ENCODE results near the gene HRK. TPM values are rescaled to one million over a fixed set of nuclear protein-coding genes. Genes with fewer than 3 reads are reported as not detected.

HRK gene
- total RNA-seq = 1 to 10 TPM in 1 of 2 donors, under 1 TPM in 1; 0.73 to 1.1 TPM
- long read RNA-seq, full-length matches to known transcripts = 1 of 1 reads
- long read RNA-seq, partial matches to known transcripts = 0 of 1 reads
- long read RNA-seq, other reads (novel, unspliced or antisense) = 0 of 1 reads

DNA sequence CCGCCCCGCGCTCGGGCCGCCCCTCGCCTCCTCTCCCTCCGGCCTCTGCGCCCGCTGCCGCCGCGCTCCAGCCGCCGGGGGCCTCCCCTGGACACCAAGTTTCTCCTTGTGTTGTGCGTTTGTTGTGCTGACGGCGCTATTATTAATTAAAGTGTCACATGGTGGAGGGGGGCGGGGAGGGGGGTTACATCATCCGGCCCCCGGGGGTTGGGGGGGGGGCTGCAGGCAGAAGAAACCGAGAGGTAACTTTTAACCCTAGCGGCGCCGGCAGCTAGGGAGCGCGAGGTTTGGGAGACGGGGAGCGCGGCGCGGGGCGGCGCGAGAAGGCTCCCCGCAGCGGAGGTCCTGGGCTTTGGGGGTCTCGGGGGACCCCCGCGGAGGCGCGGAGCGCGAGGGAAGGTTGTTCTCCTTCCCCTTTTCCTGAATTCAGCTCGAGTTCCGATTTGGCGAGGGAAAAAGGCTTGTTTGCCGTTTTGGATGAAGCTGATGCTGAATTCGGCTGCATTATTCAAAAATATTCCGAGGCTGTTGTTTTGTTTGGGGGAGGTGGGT lies at the start of gene HRK:
Gene HRK (minus strand): TSS at position 117 of the 552 bp plus-strand sequence. CDS start 134 bp downstream, outside the sequence.
- ATAC-seq = no peak
- intact Hi-C loops (cut with DNase I, micrococcal nuclease) = no loop called here

DNA sequence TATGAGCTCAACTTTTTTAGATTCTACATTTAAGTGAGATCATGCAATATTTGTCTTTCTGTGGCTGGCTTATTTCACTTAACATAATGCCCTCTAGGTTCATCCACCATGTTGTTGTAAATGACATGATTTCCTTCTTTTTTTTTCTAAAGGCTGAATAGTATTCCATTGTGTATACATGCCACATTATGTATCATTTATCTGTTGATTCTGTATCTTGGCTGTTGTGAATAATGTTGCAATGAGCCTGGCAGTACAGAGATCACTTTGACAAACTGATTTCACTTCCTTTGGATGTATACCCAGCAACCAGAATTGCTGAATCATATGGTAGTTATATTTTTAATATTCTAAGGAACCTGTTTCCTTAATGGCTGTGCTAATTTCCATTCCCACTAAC lies 48.6 kb upstream of the HRK start:
- intact Hi-C loops (cut with DNase I, micrococcal nuclease) = no loop called here
- DNase-seq (no peak), ATAC-seq (no peak)

More for the DNA sequence above, at the start of gene HRK:
- peak in 1 of 2 donors; percentile 22 for DNase-seq

DNA sequence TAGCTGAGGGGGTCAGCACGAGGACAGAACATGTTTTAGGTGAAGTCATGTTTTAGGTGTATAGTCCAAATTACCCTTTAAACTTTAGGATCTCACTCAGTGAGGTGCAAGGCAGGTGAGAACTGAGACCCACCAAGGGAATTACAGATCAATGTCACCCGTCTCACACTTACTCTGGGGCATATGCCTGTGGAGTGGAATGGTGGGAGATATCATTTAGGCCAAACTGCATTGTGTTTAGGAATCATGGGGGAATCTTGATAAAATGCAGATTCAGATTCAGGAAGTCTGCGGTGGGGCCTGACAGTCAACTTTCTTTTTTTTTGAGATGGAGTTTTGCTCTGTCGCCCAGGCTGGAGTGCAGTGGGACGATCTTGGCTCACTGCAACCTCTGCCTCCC lies 47.3 kb upstream of the HRK start:
- ATAC-seq = no peak

DNA sequence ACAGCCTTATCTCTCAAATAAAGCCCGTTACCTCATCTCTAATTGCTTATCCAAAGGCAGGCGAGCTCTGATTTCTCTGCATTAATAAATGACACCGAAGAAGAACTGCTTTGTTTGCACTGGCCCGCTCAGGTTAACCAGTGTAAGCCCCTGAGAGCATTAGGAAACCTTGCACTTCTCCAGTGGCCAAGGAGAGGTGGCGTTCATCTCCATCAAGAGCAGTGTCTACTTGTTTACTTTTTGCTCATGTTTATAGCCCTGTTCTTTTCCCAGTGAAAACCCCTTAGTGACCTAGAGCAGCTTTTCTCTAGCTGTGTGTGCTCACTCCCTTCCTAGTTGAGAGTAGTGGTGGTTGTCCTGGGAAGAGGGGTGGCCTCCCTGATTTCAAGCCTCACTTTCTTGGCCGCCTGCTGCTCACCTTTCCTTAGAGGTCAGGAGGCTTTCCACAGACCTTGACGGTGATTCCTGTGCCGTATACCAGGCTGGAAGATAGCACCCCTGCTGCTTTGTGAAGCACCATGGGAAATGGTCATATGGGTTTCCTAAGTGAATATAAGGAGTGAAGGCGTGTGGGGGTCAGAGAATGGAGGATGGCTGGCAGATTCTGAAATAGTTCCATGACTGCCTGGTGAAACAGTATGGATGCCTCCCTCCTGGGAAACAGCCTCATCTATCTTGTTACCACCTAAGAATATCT lies 46.2 kb upstream of the HRK start:
- ATAC-seq (no peak), DNase-seq (no peak)
- intact Hi-C loops (cut with DNase I, micrococcal nuclease) = no loop called here

More for the DNA sequence above, 47.3 kb upstream of the HRK start:
- intact Hi-C loops (cut with DNase I, micrococcal nuclease) = no loop called here
- DNase-seq = no peak

DNA sequence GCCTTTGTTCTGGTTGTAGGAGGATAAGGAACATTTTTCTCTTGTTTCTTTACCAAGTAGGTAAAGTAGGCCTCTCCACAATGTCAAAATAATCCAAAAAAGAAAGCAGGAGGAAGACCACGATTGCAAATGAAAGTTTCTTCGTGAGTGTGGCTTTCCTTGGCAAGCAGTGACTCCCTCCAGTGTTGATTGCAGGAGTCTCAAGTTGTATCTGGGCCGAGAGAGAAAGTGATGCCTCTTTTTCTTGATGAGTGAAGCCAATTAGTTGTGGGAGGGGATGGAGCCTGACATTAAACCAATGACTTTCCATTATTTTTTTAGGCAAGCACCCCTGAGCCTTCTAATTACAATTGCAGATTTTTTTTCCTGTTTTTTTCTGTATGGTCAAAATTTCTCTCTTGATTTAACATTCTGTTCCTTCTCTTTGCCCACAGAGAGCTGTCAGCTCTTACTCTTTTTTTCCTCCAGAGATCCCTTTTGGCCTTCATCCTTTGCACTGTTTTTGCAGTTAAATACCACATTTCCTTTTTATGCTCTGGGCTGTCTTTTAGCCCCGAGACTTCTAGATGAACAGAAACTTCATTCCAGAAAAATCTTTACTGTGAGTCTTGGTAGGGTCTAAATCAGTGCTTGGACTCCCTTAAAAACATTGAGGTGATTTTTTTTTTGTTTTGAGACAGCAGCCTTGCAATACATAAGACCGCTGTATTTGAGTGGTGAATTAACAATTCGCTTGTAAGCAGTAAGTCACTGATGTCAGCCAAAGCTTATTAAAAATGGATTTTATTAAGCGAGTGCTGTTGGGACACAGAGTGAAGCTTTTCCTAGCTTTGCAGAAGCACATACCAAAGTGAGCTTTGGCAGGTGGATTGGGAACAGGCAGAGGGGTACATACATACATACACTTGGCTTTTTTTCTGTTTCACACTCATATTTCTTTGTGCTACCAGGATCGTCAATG lies 45.3 kb upstream of the HRK start:
- intact Hi-C loops (cut with DNase I, micrococcal nuclease) = no loop called here
- ATAC-seq (no peak), DNase-seq (no peak)

DNA sequence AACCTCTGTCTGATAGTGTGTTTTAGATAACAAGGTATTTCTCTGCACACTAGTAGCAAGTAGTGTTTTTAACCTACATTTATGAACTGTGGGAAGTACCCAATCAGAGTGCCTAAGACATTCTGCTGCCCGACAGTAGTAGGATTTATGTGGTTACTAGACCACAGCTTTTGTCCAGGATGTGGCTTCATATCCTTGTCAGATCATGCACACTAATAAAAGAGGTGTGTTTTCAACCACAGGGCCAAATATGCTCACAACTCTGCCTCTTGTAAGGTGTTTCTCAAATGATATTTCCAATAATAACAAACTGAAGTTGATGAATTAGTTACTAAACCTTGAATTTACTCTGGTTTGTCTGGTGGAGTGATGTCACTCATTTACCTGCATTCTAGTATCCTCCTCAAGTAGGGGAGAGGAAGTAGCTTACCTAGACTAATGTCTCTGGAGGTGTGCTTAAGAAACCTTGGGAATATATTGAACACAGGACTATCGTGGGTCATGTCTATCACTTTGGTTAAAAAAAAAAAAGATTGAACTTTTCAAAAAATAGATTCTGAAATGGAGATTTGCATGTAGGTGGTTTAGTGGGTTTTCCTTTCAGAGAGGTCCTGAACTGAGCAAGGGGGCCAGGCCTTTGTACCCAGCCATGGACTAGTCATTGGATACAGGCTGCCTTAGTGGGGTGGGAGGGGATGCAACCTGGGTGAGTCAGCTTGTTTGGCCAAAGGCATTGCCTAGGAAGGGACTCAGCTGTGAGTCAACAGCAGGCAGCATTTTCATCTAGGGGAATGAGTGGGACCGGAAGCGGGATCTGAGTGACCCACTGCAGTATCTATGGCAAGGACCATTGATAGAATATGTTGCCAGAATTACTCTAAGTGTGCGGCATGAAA lies 43.6 kb upstream of the HRK start:
- DNase-seq (no peak), ATAC-seq (no peak)
- intact Hi-C loops (cut with DNase I, micrococcal nuclease) = no loop called here

DNA sequence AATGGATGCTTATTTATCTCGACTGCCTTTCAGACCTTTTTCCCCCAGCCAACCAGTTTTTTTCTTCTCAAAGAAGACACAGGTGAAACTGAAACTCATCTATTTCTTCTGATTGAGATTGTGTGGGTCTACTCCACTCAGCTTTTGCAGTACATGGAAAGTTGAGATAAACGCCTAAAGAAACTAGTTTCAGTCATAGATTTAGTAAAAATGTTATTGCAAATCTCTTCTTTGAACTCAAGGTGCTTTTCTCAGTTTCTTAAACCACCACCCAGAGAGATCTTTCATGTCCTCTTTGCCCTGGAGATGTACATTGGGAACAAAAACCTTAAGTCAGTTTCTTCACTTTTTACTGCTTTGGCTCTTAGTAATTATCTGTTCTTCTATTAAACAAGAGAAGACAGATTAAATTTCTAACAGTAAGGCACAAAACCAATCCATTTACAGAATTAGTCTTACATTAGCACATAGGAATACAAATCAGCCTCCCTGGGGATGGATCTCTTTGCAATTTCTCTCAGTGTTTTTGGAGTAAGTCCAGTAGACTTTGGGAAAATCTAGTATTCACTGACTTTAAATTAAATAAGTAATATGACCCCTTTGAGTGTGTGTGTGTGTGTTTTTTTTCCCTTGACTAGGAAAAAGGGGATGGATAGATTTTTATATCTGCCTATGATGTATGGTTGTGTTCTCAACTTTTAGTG lies 41.1 kb upstream of the HRK start:
- intact Hi-C loops (cut with DNase I, micrococcal nuclease) = no loop called here
- no peak for DNase-seq
- ATAC-seq = no peak

DNA sequence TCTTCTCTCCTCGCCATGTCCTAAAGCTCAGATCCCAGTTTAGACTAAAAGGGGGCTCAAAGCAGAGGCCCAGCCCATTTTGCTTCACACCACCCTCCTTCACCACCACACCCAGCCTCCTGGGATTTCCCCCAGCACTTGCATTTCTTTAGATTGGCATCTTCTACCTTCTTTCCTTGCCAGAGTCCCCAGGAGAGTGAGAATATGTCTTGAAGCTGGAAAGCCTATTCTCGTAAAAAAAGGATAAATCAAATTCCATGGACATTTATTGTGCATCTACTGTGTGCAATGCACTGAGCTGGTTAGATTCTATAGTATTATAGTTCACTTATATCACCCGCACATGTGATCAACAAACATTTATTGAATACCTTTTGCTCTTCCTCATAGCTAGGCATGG lies 39.7 kb upstream of the HRK start:
- intact Hi-C loops (cut with DNase I, micrococcal nuclease) = no loop called here
- peak; percentile 24 for ATAC-seq

DNA sequence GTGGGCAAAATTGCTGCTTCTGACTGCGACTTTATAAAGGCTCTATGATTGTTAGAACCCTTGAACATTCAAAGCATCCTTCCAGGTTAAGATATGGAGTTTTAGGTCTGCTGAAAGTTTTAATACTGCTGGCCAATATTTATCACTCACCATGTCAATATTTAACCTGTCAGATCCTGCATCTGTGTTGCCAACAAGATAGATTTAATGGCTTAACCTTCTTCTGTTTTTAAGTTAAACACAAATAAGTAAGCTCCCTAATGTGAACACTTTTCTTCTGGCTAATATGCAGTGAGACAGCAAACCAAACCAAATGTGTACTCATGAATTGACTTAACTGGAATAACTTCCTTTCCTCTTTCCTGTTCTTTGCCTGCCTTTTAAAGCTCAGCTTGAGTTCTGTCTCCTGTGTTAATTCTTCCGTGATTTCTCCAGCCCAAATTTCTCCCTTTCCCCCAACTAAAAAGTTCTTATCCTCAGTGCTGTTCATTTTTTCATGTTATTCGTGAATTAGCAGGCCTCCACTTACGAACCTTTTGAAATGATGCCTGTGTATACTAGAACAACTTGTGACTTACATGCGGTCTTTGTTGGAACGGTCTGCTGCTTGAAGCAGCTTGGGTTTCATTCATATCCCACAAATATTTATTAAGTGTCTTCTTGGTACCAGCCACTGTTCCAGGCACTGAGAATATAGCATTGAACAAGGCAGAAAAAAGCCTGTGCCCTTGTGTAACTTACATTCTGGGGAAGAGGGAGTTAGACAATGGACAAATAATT lies 38.7 kb upstream of the HRK start:
- ATAC-seq = peak; percentile 16

More for the DNA sequence above, 39.7 kb upstream of the HRK start:
- DNase-seq = no peak

DNA sequence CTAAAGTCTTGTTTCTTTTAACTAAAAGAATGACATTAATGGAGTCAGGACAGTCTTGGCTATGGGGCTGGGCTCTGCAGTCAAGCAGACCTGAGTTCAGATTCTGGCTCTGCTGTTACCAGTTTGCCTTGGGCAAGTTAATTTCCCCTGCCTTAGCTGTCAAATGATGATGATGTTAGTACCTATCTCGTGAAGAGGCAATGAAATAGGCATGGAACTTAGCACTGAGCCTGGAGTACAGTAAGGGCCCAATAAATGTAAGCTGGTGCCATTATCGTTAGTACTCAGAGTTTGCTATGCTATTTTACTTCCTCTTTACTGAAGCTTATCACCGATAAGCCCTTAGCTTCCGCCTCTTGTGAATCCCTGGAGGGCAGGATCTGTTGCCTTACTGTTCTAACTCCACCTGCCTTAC lies 38.0 kb upstream of the HRK start:
- DNase-seq (peak in 1 of 2 donors; percentile 47), ATAC-seq (peak; percentile 92)

More for the DNA sequence above, 38.7 kb upstream of the HRK start:
- no peak for DNase-seq
- intact Hi-C loops (cut with DNase I, micrococcal nuclease) = no loop called here

DNA sequence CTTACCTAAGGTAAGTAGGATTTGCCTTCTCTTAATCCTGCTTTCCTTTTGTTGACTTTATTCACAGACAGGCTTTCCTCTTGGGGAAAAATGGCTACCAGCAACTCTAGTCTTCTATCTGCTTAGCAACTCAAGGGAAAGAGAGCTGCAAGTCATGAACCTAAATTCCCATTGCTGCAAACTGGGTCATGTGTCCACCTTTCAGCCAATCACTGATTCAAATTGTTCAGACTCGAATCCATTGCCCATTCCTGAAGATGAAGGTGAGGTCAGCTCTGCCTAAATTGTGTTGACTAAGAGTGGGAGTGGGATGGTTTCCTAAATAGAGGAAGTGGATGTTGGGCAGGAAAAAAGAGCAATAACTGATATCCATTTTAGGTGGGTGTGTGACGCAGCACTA lies 37.2 kb upstream of the HRK start:
- DNase-seq = no peak
- no peak for ATAC-seq
- intact Hi-C loops (cut with DNase I, micrococcal nuclease) = no loop called here

More for the DNA sequence above, 38.0 kb upstream of the HRK start:
- intact Hi-C loops (cut with DNase I, micrococcal nuclease) = no loop called here

DNA sequence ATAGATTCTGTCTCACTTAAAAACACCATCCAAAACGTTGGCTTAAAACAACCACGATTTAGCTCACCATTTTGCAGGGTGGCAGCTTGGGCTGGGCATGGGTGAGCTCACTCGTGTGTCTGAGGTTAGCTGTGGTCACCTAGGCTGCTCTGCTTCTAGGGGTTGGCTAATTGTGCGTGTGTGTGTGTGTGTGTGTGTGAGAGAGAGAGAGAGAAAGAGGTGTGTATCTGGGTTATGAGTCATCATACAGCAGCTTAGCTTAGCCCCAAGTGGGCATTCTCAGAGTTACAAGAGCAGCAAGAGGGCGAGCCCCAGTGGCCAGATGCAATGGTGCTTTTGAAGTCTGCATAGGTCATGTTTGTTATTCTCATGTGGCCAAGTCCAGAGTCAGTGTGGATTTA lies 35.5 kb upstream of the HRK start:
- peak; percentile 68 for ATAC-seq
- DNase-seq = peak; percentile 38 to 51
- intact Hi-C loops (cut with DNase I, micrococcal nuclease) = no loop called here

DNA sequence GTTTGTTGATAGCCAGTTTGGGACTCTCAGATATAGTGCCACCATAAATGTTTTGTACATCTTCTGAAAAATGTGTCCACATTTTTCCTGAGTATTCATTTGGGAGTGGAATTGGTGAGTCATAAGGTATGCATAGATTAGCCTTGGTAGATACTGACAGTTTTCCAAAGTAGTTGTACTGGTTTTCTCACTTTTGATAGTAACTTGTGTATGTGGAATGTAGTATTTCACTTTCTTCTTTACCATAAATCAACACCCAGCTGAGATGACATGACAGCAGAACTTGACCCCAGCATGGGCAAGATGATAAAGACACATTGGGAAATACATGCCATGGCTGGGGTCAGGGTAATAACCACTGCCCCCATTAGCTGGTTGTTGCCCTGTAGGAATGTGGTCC lies 34.9 kb upstream of the HRK start:
- DNase-seq (no peak), ATAC-seq (no peak)
- intact Hi-C loops (cut with DNase I, micrococcal nuclease) = no loop called here

DNA sequence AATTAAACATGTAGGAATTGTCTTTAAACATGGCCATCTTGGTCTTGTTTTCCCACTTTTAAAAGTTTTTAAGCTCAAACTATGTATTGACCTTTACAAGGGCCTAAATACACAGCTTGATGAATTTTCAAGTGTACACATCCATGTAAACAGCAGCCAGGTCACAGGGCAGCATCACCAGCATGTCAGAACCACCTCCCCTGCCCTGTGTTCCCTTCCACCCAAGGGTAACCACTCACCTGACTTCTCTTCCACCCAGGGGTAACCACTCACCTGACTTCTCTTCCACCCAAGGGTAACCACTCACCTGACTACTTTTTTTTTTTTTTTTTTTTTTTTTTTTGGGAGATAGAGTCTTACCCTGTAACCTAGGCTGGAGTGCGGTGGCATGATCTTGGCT lies 34.1 kb upstream of the HRK start:
- intact Hi-C loops (cut with DNase I, micrococcal nuclease) = no loop called here
- ATAC-seq (no peak), DNase-seq (no peak)

DNA sequence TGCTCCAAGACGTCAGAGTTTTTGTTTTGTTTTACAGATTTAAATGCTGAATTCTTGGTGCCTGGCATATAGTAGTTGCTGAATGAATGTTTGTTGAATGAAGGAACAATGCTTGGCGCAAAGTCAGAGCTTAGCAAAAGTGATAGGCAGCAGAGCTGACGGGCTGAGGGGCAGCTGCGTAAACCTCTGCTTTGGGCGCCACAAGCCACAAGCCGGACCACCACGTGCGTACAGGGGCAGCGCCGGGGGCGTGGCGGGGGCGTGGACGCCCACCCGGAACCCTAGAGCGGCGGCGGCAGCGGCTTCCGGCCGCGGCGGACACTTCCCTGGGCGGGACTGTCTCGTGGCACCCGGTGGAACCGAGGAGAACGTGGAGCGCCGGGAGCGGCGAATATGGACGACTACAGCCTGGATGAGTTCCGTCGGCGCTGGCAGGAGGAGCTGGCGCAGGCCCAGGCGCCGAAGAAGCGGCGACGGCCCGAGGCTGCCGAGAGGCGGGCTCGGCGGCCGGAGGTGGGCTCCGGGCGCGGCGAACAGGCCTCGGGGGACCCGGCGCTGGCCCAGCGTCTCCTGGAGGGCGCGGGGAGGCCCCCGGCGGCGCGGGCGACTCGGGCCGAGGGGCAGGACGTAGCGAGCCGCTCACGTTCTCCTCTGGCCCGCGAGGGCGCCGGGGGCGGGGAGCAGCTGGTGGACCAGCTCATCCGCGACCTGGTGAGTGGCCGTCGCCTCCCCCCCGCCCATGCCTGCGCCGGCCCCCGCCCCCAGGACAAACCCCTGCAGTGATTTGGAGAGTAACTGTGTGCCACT lies 29.6 kb upstream of the HRK start, which contains the start of gene FBXW8:
Gene FBXW8 (plus strand): TSS at position 306 of the 807 bp plus-strand sequence. CDS start 88 bp downstream, at position 394.
- peak; percentile 96 for ATAC-seq
- intact Hi-C loops (cut with DNase I, micrococcal nuclease) = no loop called here

DNA sequence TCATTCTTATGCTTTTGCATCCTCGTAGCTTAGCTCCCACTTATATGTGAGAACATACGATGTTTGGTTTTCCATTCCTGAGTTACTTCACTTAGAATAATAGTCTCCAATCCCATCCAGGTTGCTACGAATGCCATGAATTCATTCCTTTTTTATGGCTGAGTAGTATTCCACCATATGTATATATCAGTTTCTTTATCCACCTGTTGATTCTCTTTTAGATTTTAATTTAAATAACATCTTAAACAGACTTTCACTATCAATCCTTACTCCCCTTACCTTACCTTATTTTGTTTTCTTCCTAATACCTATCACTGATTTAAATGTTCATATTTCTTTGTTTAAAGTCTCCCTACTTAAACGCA lies 29.0 kb upstream of the HRK start:
- intact Hi-C loops (cut with DNase I, micrococcal nuclease) = no loop called here
- ATAC-seq (no peak), DNase-seq (no peak)

More for the DNA sequence above, 29.6 kb upstream of the HRK start, which contains the start of gene FBXW8:
- DNase-seq = peak; percentile 60 to 83

Measured in left colon (tissue), 2 donors.